ENCODE measurements around the gene SEMA4B. TPM values are rescaled to one million over a fixed set of nuclear protein-coding genes. Genes with fewer than 3 reads are reported as not detected.

SEMA4B gene
- total RNA-seq, 4 donors from 2014 or later = 63.2 to 147 (median 91.3) TPM

DNA sequence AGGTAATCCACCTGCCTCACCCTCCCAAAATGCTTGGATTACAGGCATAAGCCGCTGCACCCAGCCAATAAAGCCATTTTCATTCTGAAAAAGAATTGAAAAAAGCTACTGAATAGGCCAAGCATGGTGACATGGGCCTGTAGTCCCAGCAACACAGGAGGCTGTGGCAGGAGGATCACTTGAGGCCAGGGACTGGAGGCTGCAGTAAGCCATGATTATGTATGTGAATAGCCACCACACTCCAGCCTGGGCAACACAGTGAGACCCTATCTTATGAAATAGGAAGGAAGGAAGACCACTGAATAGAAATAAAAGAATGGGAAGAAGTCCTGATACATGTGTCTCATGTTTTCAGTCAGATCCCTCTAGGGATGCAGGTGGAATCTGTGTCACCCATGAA, 36.0 kb upstream of the SEMA4B start:
- Histone ChIP-seq H3K4me3 (no peak overlapping the region), H3K4me1 (peaks cover 0 to 36% (median 10%) of the 10 kb centered on the region in 4 donors), H3K27ac (peak overlapping the region; percentile 1 to 89 (median 68)), H3K9me3 (no peaks in the 10 kb centered on the region), H3K36me3 (no peaks in the 10 kb centered on the region), H3K27me3 (no peaks in the 10 kb centered on the region)
- DNase-seq = no peak
- TF ChIP-seq POLR2A (IDR thresholded peaks at IDR 0.05) = no peak
- TF ChIP-seq, protein P1, sequence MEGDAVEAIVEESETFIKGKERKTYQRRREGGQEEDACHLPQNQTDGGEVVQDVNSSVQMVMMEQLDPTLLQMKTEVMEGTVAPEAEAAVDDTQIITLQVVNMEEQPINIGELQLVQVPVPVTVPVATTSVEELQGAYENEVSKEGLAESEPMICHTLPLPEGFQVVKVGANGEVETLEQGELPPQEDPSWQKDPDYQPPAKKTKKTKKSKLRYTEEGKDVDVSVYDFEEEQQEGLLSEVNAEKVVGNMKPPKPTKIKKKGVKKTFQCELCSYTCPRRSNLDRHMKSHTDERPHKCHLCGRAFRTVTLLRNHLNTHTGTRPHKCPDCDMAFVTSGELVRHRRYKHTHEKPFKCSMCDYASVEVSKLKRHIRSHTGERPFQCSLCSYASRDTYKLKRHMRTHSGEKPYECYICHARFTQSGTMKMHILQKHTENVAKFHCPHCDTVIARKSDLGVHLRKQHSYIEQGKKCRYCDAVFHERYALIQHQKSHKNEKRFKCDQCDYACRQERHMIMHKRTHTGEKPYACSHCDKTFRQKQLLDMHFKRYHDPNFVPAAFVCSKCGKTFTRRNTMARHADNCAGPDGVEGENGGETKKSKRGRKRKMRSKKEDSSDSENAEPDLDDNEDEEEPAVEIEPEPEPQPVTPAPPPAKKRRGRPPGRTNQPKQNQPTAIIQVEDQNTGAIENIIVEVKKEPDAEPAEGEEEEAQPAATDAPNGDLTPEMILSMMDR (IDR thresholded peaks at IDR 0.05) = no peak

DNA sequence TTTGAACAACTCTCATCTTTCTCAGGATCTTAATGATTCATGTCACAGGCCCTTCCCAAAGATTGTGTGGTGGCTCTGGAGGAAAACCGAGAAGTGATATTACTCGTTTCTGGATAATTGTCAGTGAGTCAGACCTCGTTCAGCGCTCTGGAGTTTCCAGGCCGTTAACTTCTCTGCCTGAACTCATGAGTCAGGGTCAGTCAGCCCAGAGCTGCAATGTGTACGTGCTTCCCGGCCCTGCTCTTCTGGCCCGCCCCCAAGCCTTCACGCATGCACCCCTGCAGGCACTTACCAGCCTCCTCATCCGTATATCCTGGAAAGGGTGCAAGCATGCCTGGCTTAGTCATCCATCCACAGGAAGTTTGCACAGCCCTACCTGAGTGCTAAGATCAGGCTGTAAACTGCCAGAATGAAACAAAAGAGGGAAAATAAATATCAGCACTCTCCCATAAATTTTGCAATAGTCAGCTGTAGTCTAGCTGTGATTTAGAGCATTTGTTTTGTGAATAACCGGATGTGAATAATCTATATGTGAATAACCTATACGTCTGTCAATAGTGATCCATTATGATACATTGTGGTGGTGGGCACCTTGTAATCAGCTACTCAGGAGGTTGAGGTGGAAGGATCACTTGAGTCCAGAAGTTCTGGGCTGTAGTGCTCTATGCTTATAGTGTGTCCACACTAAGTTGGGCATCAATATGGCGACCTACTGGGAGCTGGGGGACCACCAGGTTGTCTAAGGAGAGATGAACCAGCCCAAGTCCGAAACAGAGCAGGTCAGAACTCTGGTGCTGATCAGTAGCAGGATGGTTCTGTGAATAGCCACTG, 35.3 kb upstream of the SEMA4B start:
- TF ChIP-seq POLR2A (IDR thresholded peaks at IDR 0.05) = peak in 1 of 2 donors; percentile 35
- TF ChIP-seq, protein P1 (IDR thresholded peaks at IDR 0.05) = peak in 1 of 6 experiments; percentile 10
- Histone ChIP-seq H3K27ac (peak overlapping the region; percentile 1 to 89 (median 68)), H3K27me3 (no peaks in the 10 kb centered on the region)

DNA sequence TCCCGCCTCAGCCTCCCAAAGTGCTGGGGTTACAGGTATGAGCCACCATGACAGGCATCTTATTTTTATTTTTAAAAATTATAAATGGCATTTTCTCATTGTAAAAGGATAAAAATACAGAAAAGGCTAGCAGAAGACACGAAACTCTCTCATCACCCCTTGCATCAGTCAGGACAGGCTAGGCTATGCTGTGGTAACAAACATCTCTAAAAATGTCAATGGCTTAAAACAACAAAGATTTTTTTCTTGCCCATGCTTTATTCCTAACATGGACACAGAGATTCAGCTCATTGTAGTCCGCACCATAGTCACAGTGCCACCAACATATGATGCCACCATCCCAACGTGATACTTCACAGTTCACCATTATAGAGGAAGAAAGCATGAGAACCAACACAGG, 34.0 kb upstream of the SEMA4B start:
- no peak overlapping the region for H3K4me3 ChIP-seq
- no peak overlapping the region for H3K27ac ChIP-seq
- H3K27me3 ChIP-seq = no peaks in the 10 kb centered on the region
- H3K4me1 ChIP-seq = peaks cover 0 to 17% (median 5%) of the 10 kb centered on the region in 4 donors
- no peaks in the 10 kb centered on the region for H3K9me3 ChIP-seq
- no peaks in the 10 kb centered on the region for H3K36me3 ChIP-seq
- TF ChIP-seq, protein P1 (IDR thresholded peaks at IDR 0.05) = no peak
- TF ChIP-seq POLR2A (IDR thresholded peaks at IDR 0.05) = no peak
- DNase-seq = no peak

More for the DNA sequence above, 35.3 kb upstream of the SEMA4B start:
- H3K4me3 ChIP-seq = no peak overlapping the region
- peaks cover 0 to 29% (median 10%) of the 10 kb centered on the region in 4 donors for H3K4me1 ChIP-seq
- no peaks in the 10 kb centered on the region for H3K36me3 ChIP-seq
- peak; percentile 40 to 92 (median 92) for DNase-seq
- no peaks in the 10 kb centered on the region for H3K9me3 ChIP-seq

DNA sequence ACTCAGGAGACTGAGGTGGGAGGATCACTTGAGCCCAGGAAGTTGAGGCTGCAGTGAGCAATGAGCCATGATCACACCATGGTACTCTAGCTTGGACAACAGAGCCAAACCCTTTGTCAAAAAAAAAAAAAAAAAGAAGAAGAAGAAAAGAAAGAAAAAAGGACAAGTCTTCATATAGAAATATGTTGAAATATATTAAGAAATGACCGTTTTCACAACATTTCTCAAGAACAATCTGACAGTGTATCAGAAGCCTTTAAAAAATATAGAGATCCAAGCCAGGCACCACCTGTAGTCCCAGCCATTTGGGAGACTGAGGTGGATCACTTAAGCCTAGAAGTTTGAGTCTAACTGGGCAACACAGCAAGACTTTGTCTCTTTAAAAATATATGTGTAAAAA, 29.5 kb upstream of the SEMA4B start:
- no peaks in the 10 kb centered on the region for H3K9me3 ChIP-seq
- no peak for DNase-seq
- H3K27ac ChIP-seq = no peak overlapping the region
- peaks cover 0 to 14% (median 0%) of the 10 kb centered on the region in 4 donors for H3K4me1 ChIP-seq
- H3K4me3 ChIP-seq = no peak overlapping the region
- no peak for TF ChIP-seq POLR2A (IDR thresholded peaks at IDR 0.05)
- TF ChIP-seq, protein P1 (IDR thresholded peaks at IDR 0.05) = no peak
- no peaks in the 10 kb centered on the region for H3K27me3 ChIP-seq
- H3K36me3 ChIP-seq = no peaks in the 10 kb centered on the region

DNA sequence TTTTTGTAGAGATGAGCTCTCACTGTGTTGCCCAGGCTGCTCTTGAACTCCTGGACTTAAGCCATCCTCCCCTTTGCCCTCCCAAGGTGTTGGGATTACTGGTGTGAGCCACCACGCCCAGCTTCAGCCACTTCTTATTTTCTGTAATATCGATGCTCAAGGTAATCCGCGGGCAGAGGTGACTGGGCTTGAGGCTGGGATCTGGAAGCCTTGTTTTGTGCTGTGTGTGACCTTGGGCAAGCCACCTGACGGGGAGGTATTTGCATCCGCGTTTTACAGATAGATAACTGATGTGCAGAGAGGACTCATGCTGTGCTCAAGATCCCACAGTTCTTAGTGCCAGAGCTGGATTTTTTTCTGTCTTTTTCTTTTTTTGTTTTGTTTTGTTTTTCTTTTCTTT, 27.8 kb upstream of the SEMA4B start:
- H3K4me3 ChIP-seq = no peak overlapping the region
- H3K4me1 ChIP-seq = peaks cover 0 to 14% (median 0%) of the 10 kb centered on the region in 4 donors
- H3K27ac ChIP-seq = peak overlapping the region in 1 of 4 donors; percentile 6
- DNase-seq = no peak
- H3K36me3 ChIP-seq = no peaks in the 10 kb centered on the region
- H3K27me3 ChIP-seq = no peaks in the 10 kb centered on the region
- TF ChIP-seq, protein P1 (IDR thresholded peaks at IDR 0.05) = no peak
- no peak for TF ChIP-seq POLR2A (IDR thresholded peaks at IDR 0.05)
- no peaks in the 10 kb centered on the region for H3K9me3 ChIP-seq

Data from Peyer's patch (tissue), 4 donors.